Endodermal cell (in vitro differentiated cells): Measurements from ENCODE around the gene SYF2. TPM values are rescaled to one million over a fixed set of nuclear protein-coding genes. Genes with fewer than 3 reads are reported as not detected.

Experiments
- DNase-seq: peaks from one replicate; pipeline ENCODE4 v3.0.0-alpha.2; 2017
- H3K27ac ChIP-seq: 2 replicates; pipeline ENCODE4 v1.5.1; 2013; ENCODE audit warnings: mild to moderate bottlenecking, low read depth, low read length, moderate library complexity
- H3K27me3 ChIP-seq: 2 replicates; pipeline ENCODE4 v1.6.1; 2013; ENCODE audit warnings: mild to moderate bottlenecking, low read length, moderate library complexity; ENCODE audit not compliant: insufficient read depth, control insufficient read depth, poor library complexity, severe bottlenecking
- H3K36me3 ChIP-seq: 2 replicates; pipeline ENCODE4 v1.7.0; 2013; ENCODE audit warnings: mild to moderate bottlenecking, low read length, moderate library complexity; ENCODE audit not compliant: control insufficient read depth, insufficient read depth
- H3K4me1 ChIP-seq: one replicate; pipeline ENCODE4 v1.7.0; 2013; ENCODE audit warnings: low read length; ENCODE audit not compliant: control insufficient read depth, insufficient read depth
- H3K4me3 ChIP-seq: 2 replicates; pipeline ENCODE4 v1.5.1; 2013; ENCODE audit warnings: mild to moderate bottlenecking, low read length, moderate library complexity
- H3K9ac ChIP-seq: 2 replicates; pipeline ENCODE4 v1.6.1; 2013; ENCODE audit warnings: mild to moderate bottlenecking, low read length, moderate library complexity; ENCODE audit not compliant: poor library complexity, severe bottlenecking; ENCODE audit errors: extremely low read depth
- H3K9me3 ChIP-seq: 2 replicates; pipeline ENCODE4 v1.6.1; 2013; ENCODE audit warnings: mild to moderate bottlenecking, low read length, moderate library complexity; ENCODE audit not compliant: control insufficient read depth
- H3K27ac Mint-ChIP-seq: 2 replicates; pipeline ENCODE4 v1.8.0; 2020; ENCODE audit warnings: mixed read lengths
- H3K27me3 Mint-ChIP-seq: 2 replicates; pipeline ENCODE4 v1.8.0; 2021; ENCODE audit warnings: mild to moderate bottlenecking, mixed read lengths; ENCODE audit not compliant: insufficient read depth
- H3K36me3 Mint-ChIP-seq: 2 replicates; pipeline ENCODE4 v1.8.0; 2020; ENCODE audit warnings: low read depth, mixed read lengths
- H3K4me1 Mint-ChIP-seq: 2 replicates; pipeline ENCODE4 v1.8.0; 2020; ENCODE audit warnings: mixed read lengths
- H3K4me3 Mint-ChIP-seq: 2 replicates; pipeline ENCODE4 v1.8.0; 2020; ENCODE audit warnings: mild to moderate bottlenecking, moderate library complexity, mixed read lengths
- H3K9me3 Mint-ChIP-seq: 2 replicates; pipeline ENCODE4 v1.8.0; 2020; ENCODE audit warnings: mild to moderate bottlenecking, mixed read lengths
- WGBS, 2 experiments: methylation state at CpG; one replicate each; pipeline versions ENCODE4 v1.1.5 to v1.1.7; 2013; ENCODE audit warnings: missing lambda C conversion rate in 2 of 2, mixed read lengths in 1 of 2; ENCODE audit not compliant: insufficient coverage in 1 of 2, insufficient read length in 1 of 2; 5-methylcytosine and 5-hydroxymethylcytosine counted together
- total RNA-seq, 2 donors: library from RNA; stranded (reverse); fragmentation: NEBNext Ultra II Directional in 1 of 2; extraction: Animal tissue kit (Norgen Biotek cat#: 25700) in 1 of 2; gene quantifications; 2 replicates in 1 of 2; 3 replicates in 1 of 2; pipeline ENCODE4 v1.2.1, GENCODE V29; 2021
- TF ChIP-seq, protein P1 (sequence below): fragments of 200-600 bp; sonication (generic); conservative IDR thresholded peaks from 2 replicates; pipeline ENCODE4 v1.5.0; 2021; ENCODE audit warnings: antibody characterized with exemption, mild to moderate bottlenecking

SYF2 gene
- total RNA-seq, 2 donors from 2014 or later: 36.4 to 38.0 TPM

DNA sequence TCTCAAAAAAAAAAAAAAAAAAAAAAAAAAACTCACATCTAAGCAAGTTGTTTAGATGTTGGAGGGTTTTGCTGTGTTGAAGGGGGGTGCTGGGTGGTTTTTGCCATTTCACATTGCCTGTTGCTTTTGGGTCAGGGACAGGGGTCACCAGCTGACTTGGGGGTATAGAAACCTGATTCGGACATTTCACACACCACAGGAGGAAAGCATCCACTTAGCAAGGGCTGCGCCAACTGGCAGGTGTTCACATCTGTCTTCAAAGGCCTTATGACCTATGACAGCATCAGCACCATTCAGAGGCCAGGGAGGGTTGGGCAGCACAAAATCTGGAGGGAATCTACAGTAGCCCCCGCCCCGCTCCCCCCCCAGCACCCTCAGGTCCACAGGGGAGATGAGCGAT is 45.2 kb downstream of the SYF2 start:
- H3K4me3 ChIP-seq: no peak overlapping the region
- no peaks in the 10 kb centered on the region for H3K9me3 ChIP-seq
- H3K36me3 Mint-ChIP-seq: no peaks in the 10 kb centered on the region
- peaks cover 2% of the 10 kb centered on the region for H3K27me3 Mint-ChIP-seq
- 88 to 94% methylated on average over 3 to 5 of the region's 5 CpGs for WGBS, 2 experiments
- H3K4me1 Mint-ChIP-seq: peaks cover 4% of the 10 kb centered on the region
- no peak overlapping the region for H3K27ac ChIP-seq
- no peak for DNase-seq
- no peak overlapping the region for H3K4me3 Mint-ChIP-seq
- no peaks in the 10 kb centered on the region for H3K27me3 ChIP-seq
- H3K27ac Mint-ChIP-seq: no peak overlapping the region
- H3K9me3 Mint-ChIP-seq: no peaks in the 10 kb centered on the region
- TF ChIP-seq, protein P1, sequence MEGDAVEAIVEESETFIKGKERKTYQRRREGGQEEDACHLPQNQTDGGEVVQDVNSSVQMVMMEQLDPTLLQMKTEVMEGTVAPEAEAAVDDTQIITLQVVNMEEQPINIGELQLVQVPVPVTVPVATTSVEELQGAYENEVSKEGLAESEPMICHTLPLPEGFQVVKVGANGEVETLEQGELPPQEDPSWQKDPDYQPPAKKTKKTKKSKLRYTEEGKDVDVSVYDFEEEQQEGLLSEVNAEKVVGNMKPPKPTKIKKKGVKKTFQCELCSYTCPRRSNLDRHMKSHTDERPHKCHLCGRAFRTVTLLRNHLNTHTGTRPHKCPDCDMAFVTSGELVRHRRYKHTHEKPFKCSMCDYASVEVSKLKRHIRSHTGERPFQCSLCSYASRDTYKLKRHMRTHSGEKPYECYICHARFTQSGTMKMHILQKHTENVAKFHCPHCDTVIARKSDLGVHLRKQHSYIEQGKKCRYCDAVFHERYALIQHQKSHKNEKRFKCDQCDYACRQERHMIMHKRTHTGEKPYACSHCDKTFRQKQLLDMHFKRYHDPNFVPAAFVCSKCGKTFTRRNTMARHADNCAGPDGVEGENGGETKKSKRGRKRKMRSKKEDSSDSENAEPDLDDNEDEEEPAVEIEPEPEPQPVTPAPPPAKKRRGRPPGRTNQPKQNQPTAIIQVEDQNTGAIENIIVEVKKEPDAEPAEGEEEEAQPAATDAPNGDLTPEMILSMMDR: no peak
- no peaks in the 10 kb centered on the region for H3K36me3 ChIP-seq
- no peaks in the 10 kb centered on the region for H3K4me1 ChIP-seq
- no peak overlapping the region for H3K9ac ChIP-seq

DNA sequence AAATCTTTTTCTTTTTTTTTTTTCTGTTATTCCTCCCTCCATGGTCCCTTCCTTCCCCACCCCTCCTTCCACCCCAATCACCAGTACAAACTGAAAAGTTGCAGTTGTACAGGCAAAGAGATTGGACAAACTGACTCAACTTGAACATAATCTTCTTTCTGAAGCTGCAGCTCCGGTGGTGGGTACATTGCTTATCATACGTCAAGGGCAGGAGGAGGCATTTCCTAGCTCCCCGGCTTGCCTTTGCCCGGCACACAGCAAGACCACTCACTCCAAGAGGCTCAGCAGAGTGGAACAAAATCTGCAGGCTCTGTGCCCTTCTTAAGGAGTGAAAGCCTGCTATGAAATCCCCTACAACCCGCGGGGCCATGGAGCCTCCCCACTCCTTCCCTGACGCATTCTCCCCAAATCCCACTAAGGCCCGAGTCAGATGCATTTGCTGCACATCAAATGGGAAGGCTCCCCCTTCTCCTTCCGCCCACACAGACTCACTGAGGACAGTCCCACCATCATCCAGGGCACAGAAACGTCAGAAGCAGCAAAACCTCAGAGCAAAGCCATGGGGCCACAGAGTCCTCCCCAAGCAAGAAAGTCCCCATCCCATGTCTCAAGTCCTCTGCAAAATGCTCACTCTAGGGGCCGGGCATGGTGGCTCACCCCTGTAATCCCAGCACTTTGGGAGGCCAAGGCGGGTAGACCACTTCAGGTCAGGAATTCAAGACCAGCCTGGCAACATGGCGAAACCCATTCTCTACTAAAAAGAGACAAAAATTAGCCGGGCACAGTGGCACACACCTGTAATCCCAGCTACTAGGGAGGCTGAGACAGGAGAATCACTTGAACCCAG is 45.9 kb downstream of the SYF2 start:
- DNase-seq: no peak
- no peak overlapping the region for H3K9ac ChIP-seq
- Mint-ChIP-seq H3K36me3 (no peaks in the 10 kb centered on the region), H3K27ac (no peak overlapping the region), H3K4me1 (peaks cover 1% of the 10 kb centered on the region), H3K9me3 (no peaks in the 10 kb centered on the region), H3K27me3 (peaks cover 2% of the 10 kb centered on the region), H3K4me3 (no peak overlapping the region)
- no peaks in the 10 kb centered on the region for H3K36me3 ChIP-seq
- no peak overlapping the region for H3K27ac ChIP-seq
- H3K4me1 ChIP-seq: no peaks in the 10 kb centered on the region
- no peaks in the 10 kb centered on the region for H3K9me3 ChIP-seq
- H3K4me3 ChIP-seq: no peak overlapping the region
- no peaks in the 10 kb centered on the region for H3K27me3 ChIP-seq
- TF ChIP-seq, protein P1: no peak
- WGBS, 2 experiments: 88 to 93% methylated on average over 7 to 14 of the region's 14 CpGs

DNA sequence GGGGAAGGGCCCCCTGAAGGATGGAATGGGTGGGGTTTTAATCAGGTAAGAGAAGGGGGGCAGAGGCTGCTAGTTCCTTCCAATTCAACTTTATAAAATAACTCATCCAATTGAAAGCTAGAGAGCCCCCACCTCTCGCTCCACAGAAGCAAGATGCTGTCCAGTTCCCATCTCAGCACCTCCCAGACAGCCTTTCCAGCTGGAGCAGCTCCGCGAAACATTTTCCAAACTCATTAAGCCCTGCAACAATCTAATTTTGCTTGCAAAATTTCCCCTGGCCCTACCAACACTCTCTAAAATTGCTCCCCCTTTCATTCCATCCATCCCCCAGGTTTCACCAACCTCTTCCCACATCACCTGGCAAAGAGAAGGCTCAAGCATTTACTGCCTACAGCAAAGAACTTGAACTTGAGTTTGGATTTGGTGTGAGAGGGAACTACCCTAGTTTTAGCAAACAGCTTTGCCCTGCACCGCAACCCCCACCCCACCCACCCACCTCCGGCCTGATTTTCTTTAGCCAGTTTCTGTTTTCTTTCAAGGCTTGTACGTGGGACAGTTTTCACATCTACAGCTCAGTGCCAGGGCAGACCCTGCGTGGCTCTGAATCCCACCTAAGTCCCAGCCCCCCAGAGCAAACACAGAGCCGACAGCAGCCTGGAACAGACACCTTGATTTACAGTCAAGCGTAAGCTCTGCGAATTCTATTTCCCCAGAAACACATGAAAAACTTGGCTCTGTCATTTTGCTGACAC is 46.7 kb downstream of the SYF2 start:
- no peaks in the 10 kb centered on the region for H3K4me1 Mint-ChIP-seq
- H3K4me3 ChIP-seq: no peak overlapping the region
- no peaks in the 10 kb centered on the region for H3K9me3 ChIP-seq
- no peak for DNase-seq
- H3K9ac ChIP-seq: no peak overlapping the region
- peaks cover 2% of the 10 kb centered on the region for H3K27me3 Mint-ChIP-seq
- H3K36me3 ChIP-seq: no peaks in the 10 kb centered on the region
- H3K27me3 ChIP-seq: no peaks in the 10 kb centered on the region
- no peaks in the 10 kb centered on the region for H3K9me3 Mint-ChIP-seq
- 87 to 98% methylated on average over 6 to 10 of the region's 10 CpGs for WGBS, 2 experiments
- no peak overlapping the region for H3K27ac Mint-ChIP-seq
- H3K36me3 Mint-ChIP-seq: no peaks in the 10 kb centered on the region
- TF ChIP-seq, protein P1: no peak
- H3K27ac ChIP-seq: no peak overlapping the region
- H3K4me1 ChIP-seq: no peaks in the 10 kb centered on the region
- H3K4me3 Mint-ChIP-seq: no peak overlapping the region
